Panc1 (cell line): ENCODE results near the gene CLEC9A. TPM values are rescaled to one million over a fixed set of nuclear protein-coding genes. Genes with fewer than 3 reads are reported as not detected.

Experiments used
- ATAC-seq: fragments of 200-7000 bp; cut with Tn5 transposase; 2 replicates; pipeline ENCODE4 v1.9.1; 2020; ENCODE audit warnings: mild to moderate bottlenecking, moderate library complexity
- BruUV-seq: library from RNA; stranded (reverse); fragments of 400-500 nt; replicated peaks from 2 replicates; lab custom pipeline; 2021; lab: Mats Ljungman, UMichigan
- CTCF ChIA-PET: fragments of 300-600 bp; sonication (Branson Sonifier 250); formaldehyde crosslinking; loops from one replicate; lab custom pipeline; 2022; ENCODE audit warnings: antibody characterized with exemption; lab: Charles Lee
- POLR2A ChIA-PET: fragments of 300-600 bp; sonication (Branson Sonifier 250); formaldehyde crosslinking; loops from one replicate; lab custom pipeline; 2022; ENCODE audit warnings: antibody characterized with exemption; lab: Charles Lee
- DNase-seq: peaks from one replicate; pipeline ENCODE4 v3.0.0-alpha.2; 2010; ENCODE audit warnings: low read depth, low spot score
- H3K27ac ChIP-seq: 2 replicates; pipeline ENCODE4 v1.5.1; 2011; ENCODE audit warnings: mild to moderate bottlenecking, low read length, inconsistent platforms
- H3K27me3 ChIP-seq: fragments of 200-500 bp; sonication (Bioruptor generic); 2 replicates; pipeline ENCODE4 v1.6.0; 2014; ENCODE audit warnings: low read length, inconsistent platforms; ENCODE audit not compliant: control insufficient read depth, insufficient read depth
- H3K36me3 ChIP-seq: fragments of 200-500 bp; sonication (Bioruptor generic); 2 replicates; pipeline ENCODE4 v1.5.1; 2014; ENCODE audit warnings: inconsistent platforms, mild to moderate bottlenecking, low read length, moderate library complexity; ENCODE audit not compliant: control insufficient read depth, insufficient read depth
- H3K4me1 ChIP-seq: 2 replicates; pipeline ENCODE4 v1.5.1; 2011; ENCODE audit warnings: inconsistent platforms, mild to moderate bottlenecking, low read length, moderate library complexity; ENCODE audit not compliant: control insufficient read depth, insufficient read depth
- H3K4me3 ChIP-seq, 2 experiments: 2 replicates each; pipeline ENCODE4 v1.5.1; 2011 to 2012; ENCODE audit warnings: low read depth in 2 of 2, low read length in 2 of 2, mild to moderate bottlenecking in 2 of 2, inconsistent platforms in 1 of 2, moderate library complexity in 1 of 2
- H3K9me3 ChIP-seq: fragments of 200-500 bp; sonication (Bioruptor generic); 2 replicates; pipeline ENCODE4 v1.5.1; 2014; ENCODE audit warnings: low read depth, mild to moderate bottlenecking, inconsistent platforms, low read length, moderate library complexity; ENCODE audit not compliant: control insufficient read depth, insufficient read depth
- POLR2AphosphoS5 ChIP-seq: IDR thresholded peaks from 2 replicates; pipeline ENCODE4 v1.6.1; 2012; ENCODE audit warnings: mild to moderate bottlenecking, low read depth, low read length, moderate library complexity
- REST ChIP-seq, 2 experiments: IDR thresholded peaks; 2 replicates each; pipeline ENCODE4 v1.6.1; 2011 to 2012; ENCODE audit warnings: low read depth in 2 of 2, control low read depth in 1 of 2, low read length in 1 of 2, mild to moderate bottlenecking in 1 of 2, moderate library complexity in 1 of 2; ENCODE audit not compliant: insufficient read depth in 1 of 2
- SIN3A ChIP-seq: IDR thresholded peaks from 2 replicates; pipeline ENCODE4 v1.6.1; 2012; ENCODE audit warnings: low read depth, mild to moderate bottlenecking, low read length, moderate library complexity, borderline replicate concordance; ENCODE audit not compliant: insufficient read depth
- TCF7L2 ChIP-seq: IDR thresholded peaks from 2 replicates; pipeline ENCODE4 v1.6.1; 2011; ENCODE audit warnings: mild to moderate bottlenecking, low read depth, low read length, inconsistent platforms
- in situ Hi-C: cut with HindIII; loops from 2 replicates; pipeline ENCODE4 v1.10.0; 2016; ENCODE audit warnings: low sequenced_read_pairs, low pct_unique_long_range_greater_than_20kb
- intact Hi-C: fragments of 100-400 bp; cut with micrococcal nuclease; formaldehyde crosslinking; loops from one replicate; pipeline ENCODE4 v1.10.0; 2022; ENCODE audit not compliant: unreplicated experiment
- total RNA-seq: library from RNA; stranded (reverse); gene quantifications from one replicate; pipeline ENCODE4 v1.2.1, GENCODE V29; 2021; ENCODE audit not compliant: unreplicated experiment
- TF ChIP-seq, protein P1 (sequence below): fragments of 450-650 bp; IDR thresholded peaks from 2 replicates; pipeline ENCODE4 v1.5.1; 2017; ENCODE audit warnings: mild to moderate bottlenecking

CLEC9A gene
- total RNA-seq, 1 experiment from 2014 or later = not detected

GRCh38 chr12:10072131-10072530 is 41.6 kb downstream of the CLEC9A start:
- H3K27ac ChIP-seq = no peak overlapping the region
- DNase-seq = no peak
- no peak for ATAC-seq
- CTCF ChIA-PET = no interaction called here
- POLR2A ChIA-PET = no interaction called here
- H3K36me3 ChIP-seq = no peaks in the 10 kb centered on the region
- no TSS peak for BruUV-seq
- intact Hi-C loops (no loop called here), in situ Hi-C loops (no loop called here)
- no peak overlapping the region for H3K4me3 ChIP-seq
- H3K27me3 ChIP-seq = no peaks in the 10 kb centered on the region
- no peaks in the 10 kb centered on the region for H3K4me1 ChIP-seq
- no peaks in the 10 kb centered on the region for H3K9me3 ChIP-seq
- TF ChIP-seq POLR2AphosphoS5 = no peak
- TF ChIP-seq TCF7L2 = no peak
- no peak for TF ChIP-seq SIN3A
- no peak for TF ChIP-seq REST (IDR thresholded peaks at IDR 0.05; ENCODE audit: insufficient read depth in 1 of 2, low read depth in 2 of 2, low read length in 1 of 2)
- TF ChIP-seq, protein P1, sequence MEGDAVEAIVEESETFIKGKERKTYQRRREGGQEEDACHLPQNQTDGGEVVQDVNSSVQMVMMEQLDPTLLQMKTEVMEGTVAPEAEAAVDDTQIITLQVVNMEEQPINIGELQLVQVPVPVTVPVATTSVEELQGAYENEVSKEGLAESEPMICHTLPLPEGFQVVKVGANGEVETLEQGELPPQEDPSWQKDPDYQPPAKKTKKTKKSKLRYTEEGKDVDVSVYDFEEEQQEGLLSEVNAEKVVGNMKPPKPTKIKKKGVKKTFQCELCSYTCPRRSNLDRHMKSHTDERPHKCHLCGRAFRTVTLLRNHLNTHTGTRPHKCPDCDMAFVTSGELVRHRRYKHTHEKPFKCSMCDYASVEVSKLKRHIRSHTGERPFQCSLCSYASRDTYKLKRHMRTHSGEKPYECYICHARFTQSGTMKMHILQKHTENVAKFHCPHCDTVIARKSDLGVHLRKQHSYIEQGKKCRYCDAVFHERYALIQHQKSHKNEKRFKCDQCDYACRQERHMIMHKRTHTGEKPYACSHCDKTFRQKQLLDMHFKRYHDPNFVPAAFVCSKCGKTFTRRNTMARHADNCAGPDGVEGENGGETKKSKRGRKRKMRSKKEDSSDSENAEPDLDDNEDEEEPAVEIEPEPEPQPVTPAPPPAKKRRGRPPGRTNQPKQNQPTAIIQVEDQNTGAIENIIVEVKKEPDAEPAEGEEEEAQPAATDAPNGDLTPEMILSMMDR = no peak

DNA sequence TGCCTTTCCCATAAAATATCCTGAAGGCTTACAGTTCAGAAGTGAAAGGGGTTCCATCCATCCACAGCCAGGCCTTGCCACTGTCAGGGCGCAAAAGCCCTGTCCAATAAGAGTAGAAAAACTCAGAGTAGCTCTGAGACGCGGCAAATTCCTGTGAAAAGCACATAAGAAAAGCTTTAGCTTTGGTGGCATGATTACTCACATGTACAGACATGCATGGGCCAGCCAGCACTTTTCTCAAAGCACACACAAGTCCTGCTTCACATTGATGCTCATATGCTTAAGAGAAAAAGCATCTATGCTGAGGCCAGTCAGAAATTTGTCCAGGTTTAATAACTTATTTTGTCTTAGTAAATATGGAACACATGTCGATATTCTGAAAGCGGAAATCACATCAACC is 42.8 kb downstream of the CLEC9A start:
- H3K27ac ChIP-seq = no peak overlapping the region
- no peaks in the 10 kb centered on the region for H3K36me3 ChIP-seq
- DNase-seq = no peak
- H3K4me1 ChIP-seq = no peaks in the 10 kb centered on the region
- CTCF ChIA-PET = no interaction called here
- no peak overlapping the region for H3K4me3 ChIP-seq
- intact Hi-C loops = no loop called here
- no TSS peak for BruUV-seq
- POLR2A ChIA-PET = no interaction called here
- H3K9me3 ChIP-seq = no peaks in the 10 kb centered on the region
- no peak for ATAC-seq
- H3K27me3 ChIP-seq = no peaks in the 10 kb centered on the region
- TF ChIP-seq POLR2AphosphoS5 (no peak), SIN3A (no peak), REST (IDR thresholded peaks at IDR 0.05; ENCODE audit: insufficient read depth in 1 of 2, low read depth in 2 of 2, low read length in 1 of 2) (no peak), TCF7L2 (no peak)
- in situ Hi-C loops = no loop called here
